ENCODE data around the gene COPS2.
"Not testable (repeated sequence)": the region's sequence is repeated elsewhere in the genome, so short reads cannot be mapped to it uniquely, and the experiment has no call there.

The COPS2 gene

GRCh38 chr15:49178497-49178896, 23.1 kb upstream of the COPS2 start:
- no peak for TF ChIP-seq JUND (IDR thresholded peaks at IDR 0.05; ENCODE audit: low read depth)
- DNase-seq (ENCODE audit: low read depth in 1 of 2, low spot score in 1 of 2): no peak
- in situ Hi-C loops (cut with HindIII; ENCODE audit: low pct_unique_long_range_greater_than_20kb, low sequenced_read_pairs): no loop called here

GRCh38 chr15:49175582-49176397, 20.4 kb upstream of the COPS2 start:
- in situ Hi-C loops (cut with HindIII; ENCODE audit: low pct_unique_long_range_greater_than_20kb, low sequenced_read_pairs); DNase-seq (ENCODE audit: low read depth in 1 of 2, low spot score in 1 of 2): not testable (repeated sequence)

GRCh38 chr15:49174902-49175301, 19.5 kb upstream of the COPS2 start:
- TF ChIP-seq JUND (IDR thresholded peaks at IDR 0.05; ENCODE audit: low read depth): no peak
- no peak for DNase-seq (ENCODE audit: low read depth in 1 of 2, low spot score in 1 of 2)
- in situ Hi-C loops (cut with HindIII; ENCODE audit: low pct_unique_long_range_greater_than_20kb, low sequenced_read_pairs): no loop called here

- in situ Hi-C loops (cut with HindIII; ENCODE audit: low pct_unique_long_range_greater_than_20kb, low sequenced_read_pairs): no loop called here
- no peak for DNase-seq (ENCODE audit: low read depth in 1 of 2, low spot score in 1 of 2)
- TF ChIP-seq JUND (IDR thresholded peaks at IDR 0.05; ENCODE audit: low read depth): no peak
These were observed 16.4 kb upstream of the COPS2 start for GRCh38 chr15:49171790-49172189.

- in situ Hi-C loops (cut with HindIII; ENCODE audit: low pct_unique_long_range_greater_than_20kb, low sequenced_read_pairs): no loop called here
- peak; percentile 56 to 92 for DNase-seq (ENCODE audit: low read depth in 1 of 2, low spot score in 1 of 2)
- TF ChIP-seq JUND (IDR thresholded peaks at IDR 0.05; ENCODE audit: low read depth): no peak
These were observed 14.6 kb upstream of the COPS2 start, which contains the start of gene GALK2 for GRCh38 chr15:49169880-49170597. Gene GALK2 (plus strand): TSS chr15:49170247. CDS start chr15:49170323, 76 bp downstream.

- TF ChIP-seq JUND (IDR thresholded peaks at IDR 0.05; ENCODE audit: low read depth): no peak
- DNase-seq (ENCODE audit: low read depth in 1 of 2, low spot score in 1 of 2): no peak
- in situ Hi-C loops (cut with HindIII; ENCODE audit: low pct_unique_long_range_greater_than_20kb, low sequenced_read_pairs): no loop called here
These were observed 12.6 kb upstream of the COPS2 start for GRCh38 chr15:49168016-49168415.

- in situ Hi-C loops (cut with HindIII; ENCODE audit: low pct_unique_long_range_greater_than_20kb, low sequenced_read_pairs): no loop called here
- no peak for DNase-seq (ENCODE audit: low read depth in 1 of 2, low spot score in 1 of 2)
- no peak for TF ChIP-seq JUND (IDR thresholded peaks at IDR 0.05; ENCODE audit: low read depth)
These were observed 9.5 kb upstream of the COPS2 start for GRCh38 chr15:49164865-49165264.

GRCh38 chr15:49163678-49164077, 8.3 kb upstream of the COPS2 start:
- no peak for TF ChIP-seq JUND (IDR thresholded peaks at IDR 0.05; ENCODE audit: low read depth)
- DNase-seq (ENCODE audit: low read depth in 1 of 2, low spot score in 1 of 2): no peak
- in situ Hi-C loops (cut with HindIII; ENCODE audit: low pct_unique_long_range_greater_than_20kb, low sequenced_read_pairs): no loop called here

GRCh38 chr15:49155834-49156627, 632 bp upstream of the COPS2 start:
- TF ChIP-seq JUND (IDR thresholded peaks at IDR 0.05; ENCODE audit: low read depth): no peak
- in situ Hi-C loops (cut with HindIII; ENCODE audit: low pct_unique_long_range_greater_than_20kb, low sequenced_read_pairs): no loop called here
- no peak for DNase-seq (ENCODE audit: low read depth in 1 of 2, low spot score in 1 of 2)

GRCh38 chr15:49154799-49155109, 645 bp downstream of the COPS2 start:
- DNase-seq (ENCODE audit: low read depth in 1 of 2, low spot score in 1 of 2): no peak
- in situ Hi-C loops (cut with HindIII; ENCODE audit: low pct_unique_long_range_greater_than_20kb, low sequenced_read_pairs): no loop called here
- no peak for TF ChIP-seq JUND (IDR thresholded peaks at IDR 0.05; ENCODE audit: low read depth)

GRCh38 chr15:49154359-49154758, 1.0 kb downstream of the COPS2 start:
- in situ Hi-C loops (cut with HindIII; ENCODE audit: low pct_unique_long_range_greater_than_20kb, low sequenced_read_pairs): no loop called here
- DNase-seq (ENCODE audit: low read depth in 1 of 2, low spot score in 1 of 2): no peak
- no peak for TF ChIP-seq JUND (IDR thresholded peaks at IDR 0.05; ENCODE audit: low read depth)

- no peak for DNase-seq (ENCODE audit: low read depth in 1 of 2, low spot score in 1 of 2)
- in situ Hi-C loops (cut with HindIII; ENCODE audit: low pct_unique_long_range_greater_than_20kb, low sequenced_read_pairs): no loop called here
- no peak for TF ChIP-seq JUND (IDR thresholded peaks at IDR 0.05; ENCODE audit: low read depth)
These were observed 2.7 kb downstream of the COPS2 start for GRCh38 chr15:49152552-49153312.
